ENCODE data around the gene TWNK.

DNA sequence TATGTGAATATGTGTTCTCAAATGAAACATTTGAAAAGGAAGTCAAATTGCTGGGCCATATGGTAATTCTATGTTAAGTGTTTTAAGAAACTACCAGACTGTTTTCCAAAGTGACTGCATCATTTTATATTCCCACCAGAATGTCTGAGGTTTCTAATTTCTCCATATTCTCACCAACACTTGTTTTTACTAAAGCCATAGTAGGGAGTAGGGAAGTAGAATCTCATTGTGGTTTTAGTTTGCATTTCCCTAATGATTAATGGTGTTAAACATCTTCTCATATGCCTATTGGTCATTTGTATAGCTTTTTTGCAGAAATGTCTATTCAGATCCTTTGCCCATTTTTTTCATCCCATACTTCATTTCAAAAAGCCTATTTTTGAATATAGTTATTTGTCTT, 27.1 kb upstream of the TWNK start:
- TF ChIP-seq, protein P1, sequence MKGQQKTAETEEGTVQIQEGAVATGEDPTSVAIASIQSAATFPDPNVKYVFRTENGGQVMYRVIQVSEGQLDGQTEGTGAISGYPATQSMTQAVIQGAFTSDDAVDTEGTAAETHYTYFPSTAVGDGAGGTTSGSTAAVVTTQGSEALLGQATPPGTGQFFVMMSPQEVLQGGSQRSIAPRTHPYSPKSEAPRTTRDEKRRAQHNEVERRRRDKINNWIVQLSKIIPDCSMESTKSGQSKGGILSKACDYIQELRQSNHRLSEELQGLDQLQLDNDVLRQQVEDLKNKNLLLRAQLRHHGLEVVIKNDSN (CRISPR knock-in tag; IDR thresholded peaks at IDR 0.05): no peak
- no peak for TF ChIP-seq ELF4 (CRISPR knock-in tag; IDR thresholded peaks at IDR 0.05; ENCODE audit: low read depth)
- TF ChIP-seq ATF1 (CRISPR knock-in tag; IDR thresholded peaks at IDR 0.05): no peak
- TF ChIP-seq, protein P2, sequence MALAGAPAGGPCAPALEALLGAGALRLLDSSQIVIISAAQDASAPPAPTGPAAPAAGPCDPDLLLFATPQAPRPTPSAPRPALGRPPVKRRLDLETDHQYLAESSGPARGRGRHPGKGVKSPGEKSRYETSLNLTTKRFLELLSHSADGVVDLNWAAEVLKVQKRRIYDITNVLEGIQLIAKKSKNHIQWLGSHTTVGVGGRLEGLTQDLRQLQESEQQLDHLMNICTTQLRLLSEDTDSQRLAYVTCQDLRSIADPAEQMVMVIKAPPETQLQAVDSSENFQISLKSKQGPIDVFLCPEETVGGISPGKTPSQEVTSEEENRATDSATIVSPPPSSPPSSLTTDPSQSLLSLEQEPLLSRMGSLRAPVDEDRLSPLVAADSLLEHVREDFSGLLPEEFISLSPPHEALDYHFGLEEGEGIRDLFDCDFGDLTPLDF (CRISPR knock-in tag; IDR thresholded peaks at IDR 0.05): no peak
- TF ChIP-seq FOXP1 (CRISPR knock-in tag; IDR thresholded peaks at IDR 0.05; ENCODE audit: borderline replicate concordance): no peak
- TF ChIP-seq, protein P3, sequence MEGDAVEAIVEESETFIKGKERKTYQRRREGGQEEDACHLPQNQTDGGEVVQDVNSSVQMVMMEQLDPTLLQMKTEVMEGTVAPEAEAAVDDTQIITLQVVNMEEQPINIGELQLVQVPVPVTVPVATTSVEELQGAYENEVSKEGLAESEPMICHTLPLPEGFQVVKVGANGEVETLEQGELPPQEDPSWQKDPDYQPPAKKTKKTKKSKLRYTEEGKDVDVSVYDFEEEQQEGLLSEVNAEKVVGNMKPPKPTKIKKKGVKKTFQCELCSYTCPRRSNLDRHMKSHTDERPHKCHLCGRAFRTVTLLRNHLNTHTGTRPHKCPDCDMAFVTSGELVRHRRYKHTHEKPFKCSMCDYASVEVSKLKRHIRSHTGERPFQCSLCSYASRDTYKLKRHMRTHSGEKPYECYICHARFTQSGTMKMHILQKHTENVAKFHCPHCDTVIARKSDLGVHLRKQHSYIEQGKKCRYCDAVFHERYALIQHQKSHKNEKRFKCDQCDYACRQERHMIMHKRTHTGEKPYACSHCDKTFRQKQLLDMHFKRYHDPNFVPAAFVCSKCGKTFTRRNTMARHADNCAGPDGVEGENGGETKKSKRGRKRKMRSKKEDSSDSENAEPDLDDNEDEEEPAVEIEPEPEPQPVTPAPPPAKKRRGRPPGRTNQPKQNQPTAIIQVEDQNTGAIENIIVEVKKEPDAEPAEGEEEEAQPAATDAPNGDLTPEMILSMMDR (IDR thresholded peaks at IDR 0.05): no peak
- TF ChIP-seq NFE2L1 (CRISPR knock-in tag; IDR thresholded peaks at IDR 0.05): no peak
- TF ChIP-seq, protein P4, sequence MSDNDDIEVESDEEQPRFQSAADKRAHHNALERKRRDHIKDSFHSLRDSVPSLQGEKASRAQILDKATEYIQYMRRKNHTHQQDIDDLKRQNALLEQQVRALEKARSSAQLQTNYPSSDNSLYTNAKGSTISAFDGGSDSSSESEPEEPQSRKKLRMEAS (CRISPR knock-in tag; IDR thresholded peaks at IDR 0.05): no peak
- TF ChIP-seq MXD4 (CRISPR knock-in tag; IDR thresholded peaks at IDR 0.05; ENCODE audit: borderline replicate concordance): no peak
- TF ChIP-seq, protein P5, sequence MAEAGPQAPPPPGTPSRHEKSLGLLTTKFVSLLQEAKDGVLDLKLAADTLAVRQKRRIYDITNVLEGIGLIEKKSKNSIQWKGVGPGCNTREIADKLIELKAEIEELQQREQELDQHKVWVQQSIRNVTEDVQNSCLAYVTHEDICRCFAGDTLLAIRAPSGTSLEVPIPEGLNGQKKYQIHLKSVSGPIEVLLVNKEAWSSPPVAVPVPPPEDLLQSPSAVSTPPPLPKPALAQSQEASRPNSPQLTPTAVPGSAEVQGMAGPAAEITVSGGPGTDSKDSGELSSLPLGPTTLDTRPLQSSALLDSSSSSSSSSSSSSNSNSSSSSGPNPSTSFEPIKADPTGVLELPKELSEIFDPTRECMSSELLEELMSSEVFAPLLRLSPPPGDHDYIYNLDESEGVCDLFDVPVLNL (CRISPR knock-in tag; IDR thresholded peaks at IDR 0.05; ENCODE audit: borderline replicate concordance, low read depth): no peak
- TF ChIP-seq, protein P6, sequence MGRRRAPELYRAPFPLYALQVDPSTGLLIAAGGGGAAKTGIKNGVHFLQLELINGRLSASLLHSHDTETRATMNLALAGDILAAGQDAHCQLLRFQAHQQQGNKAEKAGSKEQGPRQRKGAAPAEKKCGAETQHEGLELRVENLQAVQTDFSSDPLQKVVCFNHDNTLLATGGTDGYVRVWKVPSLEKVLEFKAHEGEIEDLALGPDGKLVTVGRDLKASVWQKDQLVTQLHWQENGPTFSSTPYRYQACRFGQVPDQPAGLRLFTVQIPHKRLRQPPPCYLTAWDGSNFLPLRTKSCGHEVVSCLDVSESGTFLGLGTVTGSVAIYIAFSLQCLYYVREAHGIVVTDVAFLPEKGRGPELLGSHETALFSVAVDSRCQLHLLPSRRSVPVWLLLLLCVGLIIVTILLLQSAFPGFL (CRISPR knock-in tag; IDR thresholded peaks at IDR 0.05; ENCODE audit: borderline replicate concordance): no peak
- TF ChIP-seq ZNF671 (CRISPR knock-in tag; IDR thresholded peaks at IDR 0.05): no peak
- no peak for TF ChIP-seq RORB (CRISPR knock-in tag; IDR thresholded peaks at IDR 0.05)
